ENCODE results near the gene KRTAP10-6. TPM values are rescaled to one million over a fixed set of nuclear protein-coding genes. Genes with fewer than 3 reads are reported as not detected.
A peak's percentile ranks its signal among the peaks of the same experiment; 100 is the strongest.
"Not testable (repeated sequence)": the region's sequence is repeated elsewhere in the genome, so short reads cannot be mapped to it uniquely, and the experiment has no call there.

Gene KRTAP10-6
- total RNA-seq, 1 experiment from 2014 or later, result not detected

GRCh38 chr21:44596068-44596725 lies 3.9 kb upstream of the KRTAP10-6 start:
- H3K27me3 ChIP-seq, result no peaks in the 10 kb centered on the region
- peaks cover 6% of the 10 kb centered on the region for H3K4me1 ChIP-seq
- H3K27ac ChIP-seq, result no peak overlapping the region
- no peaks in the 10 kb centered on the region for H3K9me3 ChIP-seq (replicated peaks)
- no peak overlapping the region for H3K4me3 ChIP-seq
- DNase-seq, result no peak
- H3K36me3 ChIP-seq, result no peaks in the 10 kb centered on the region

DNA sequence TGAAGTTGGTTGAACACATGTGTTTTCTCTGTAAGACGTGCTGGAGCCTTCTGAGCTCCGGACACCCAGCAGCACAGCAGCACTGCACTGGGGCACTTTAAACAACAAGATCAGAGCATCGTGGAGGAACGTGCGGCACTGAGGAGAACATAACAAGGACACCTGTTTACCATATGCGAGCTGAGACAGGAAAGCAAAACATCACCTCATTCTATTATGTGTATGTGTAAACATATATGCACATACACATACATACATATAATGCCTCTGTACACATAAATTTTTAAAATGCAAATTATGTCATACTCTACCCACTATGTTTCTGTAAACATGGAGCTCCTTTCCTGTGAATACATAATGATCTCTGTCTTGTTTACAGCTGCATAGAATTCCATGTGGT lies 3.2 kb upstream of the KRTAP10-6 start:
- Histone ChIP-seq H3K9me3 (replicated peaks) (no peaks in the 10 kb centered on the region), H3K27ac (no peak overlapping the region), H3K36me3 (no peaks in the 10 kb centered on the region), H3K4me3 (no peak overlapping the region), H3K27me3 (no peaks in the 10 kb centered on the region), H3K4me1 (peaks cover 6% of the 10 kb centered on the region)
- DNase-seq, result no peak

DNA sequence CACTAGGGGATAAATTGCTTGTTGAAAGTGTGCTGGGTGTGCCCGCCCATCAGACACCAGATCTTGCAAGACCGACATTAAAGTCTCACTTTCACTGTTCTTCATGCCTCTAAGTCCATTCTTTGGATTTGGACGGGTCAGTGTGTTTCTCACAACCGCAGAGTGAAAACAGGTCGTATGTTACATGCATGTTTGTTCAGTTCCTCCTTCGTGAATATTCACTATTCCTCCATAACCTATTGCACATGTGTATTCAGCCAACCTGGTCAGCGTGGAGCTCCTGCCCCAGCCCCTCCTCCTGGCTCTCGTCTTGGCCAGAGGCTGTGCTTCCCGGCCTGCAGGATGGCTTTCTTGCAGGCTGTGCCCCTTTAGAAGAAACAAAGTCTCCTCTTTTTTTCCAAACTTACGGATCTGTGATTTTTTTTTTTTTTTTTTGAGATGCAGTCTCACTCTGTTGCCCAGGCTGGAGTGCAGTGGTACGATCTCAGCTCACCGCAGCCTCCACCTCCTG lies 2.2 kb upstream of the KRTAP10-6 start:
- Histone ChIP-seq H3K9me3 (replicated peaks) (no peaks in the 10 kb centered on the region), H3K27ac (no peak overlapping the region), H3K27me3 (no peaks in the 10 kb centered on the region), H3K36me3 (no peaks in the 10 kb centered on the region), H3K4me1 (peaks cover 6% of the 10 kb centered on the region), H3K4me3 (no peak overlapping the region)
- no peak for DNase-seq

GRCh38 chr21:44593598-44594405 lies 1.5 kb upstream of the KRTAP10-6 start:
- Histone ChIP-seq H3K9me3 (replicated peaks) (no peaks in the 10 kb centered on the region), H3K4me1 (peaks cover 6% of the 10 kb centered on the region), H3K27ac (no peak overlapping the region), H3K36me3 (no peaks in the 10 kb centered on the region), H3K4me3 (no peak overlapping the region), H3K27me3 (no peaks in the 10 kb centered on the region)
- DNase-seq, result peak; percentile 23 to 41

DNA sequence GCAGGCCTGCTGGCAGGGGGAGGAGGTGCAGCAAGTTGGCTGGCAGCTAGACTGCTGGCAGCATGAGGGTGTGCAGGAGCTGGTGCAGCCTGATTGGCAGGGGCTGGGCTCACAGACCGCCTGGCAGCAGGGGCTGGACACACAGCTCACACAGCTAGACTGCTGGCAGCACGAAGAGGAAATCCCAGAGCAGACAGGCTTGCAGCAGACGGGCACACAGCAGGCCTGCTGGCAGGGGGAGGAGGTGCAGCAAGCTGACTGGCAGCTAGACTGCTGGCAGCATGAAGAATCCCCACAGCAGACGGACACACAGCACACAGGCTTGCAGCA lies 539 bp downstream of the KRTAP10-6 start:
- DNase-seq; H3K9me3 ChIP-seq (replicated peaks): not testable (repeated sequence)

DNA sequence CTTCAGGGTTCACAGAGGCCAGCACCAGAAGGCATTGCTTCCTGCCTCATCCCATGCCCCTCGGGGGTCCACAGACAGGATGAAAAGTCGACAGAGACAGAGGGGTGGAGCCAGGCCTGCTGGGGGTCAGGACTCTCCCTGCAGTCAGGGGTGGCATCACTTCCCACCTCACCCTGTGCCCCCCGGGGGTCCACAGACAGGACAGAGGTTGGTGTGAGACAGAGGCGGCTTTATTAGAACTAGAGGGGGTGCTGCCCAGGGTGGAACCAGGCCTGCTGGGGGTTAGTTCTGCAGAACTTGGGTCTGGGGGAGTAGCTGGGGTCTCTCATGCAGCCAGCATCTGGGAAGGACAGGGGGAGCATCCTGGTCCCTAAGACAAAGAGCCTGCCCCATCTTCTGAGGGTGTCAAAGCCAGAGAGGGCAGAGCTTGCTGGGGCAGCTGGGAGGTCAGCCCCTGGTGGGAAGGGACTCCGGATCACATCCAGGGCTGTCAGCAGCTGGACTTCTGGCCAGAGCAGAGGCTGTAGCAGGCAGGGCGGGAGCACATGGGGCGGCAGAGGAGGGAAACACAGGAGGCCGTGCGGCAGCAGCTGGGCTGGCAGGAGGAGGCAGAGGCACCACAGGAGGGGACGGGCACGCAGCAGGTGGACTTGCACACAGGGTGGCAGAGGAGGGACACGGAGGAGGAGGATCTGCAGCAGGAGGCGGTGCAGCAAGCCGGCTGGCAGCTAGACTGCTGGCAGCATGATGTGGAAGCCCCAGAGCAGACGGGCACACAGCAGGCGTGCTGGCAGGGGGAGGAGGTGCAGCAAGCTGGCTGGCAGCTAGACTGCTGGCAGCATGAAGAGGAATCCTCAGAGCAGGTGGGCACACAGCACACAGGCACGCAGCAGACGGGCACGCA lies 1.2 kb downstream of the KRTAP10-6 start:
- H3K4me3 ChIP-seq; H3K4me1 ChIP-seq; H3K36me3 ChIP-seq; DNase-seq; H3K27ac ChIP-seq; H3K9me3 ChIP-seq (replicated peaks); H3K27me3 ChIP-seq: not testable (repeated sequence)

More for the DNA sequence above, 539 bp downstream of the KRTAP10-6 start:
- not testable (repeated sequence) for H3K27me3 ChIP-seq, H3K27ac ChIP-seq, H3K4me1 ChIP-seq, H3K36me3 ChIP-seq, H3K4me3 ChIP-seq

- no peaks in the 10 kb centered on the region for H3K36me3 ChIP-seq
- H3K27me3 ChIP-seq, result no peaks in the 10 kb centered on the region
- H3K4me3 ChIP-seq, result no peak overlapping the region
- H3K27ac ChIP-seq, result no peak overlapping the region
- H3K4me1 ChIP-seq, result peaks cover 6% of the 10 kb centered on the region
- no peaks in the 10 kb centered on the region for H3K9me3 ChIP-seq (replicated peaks)
- DNase-seq, result no peak
Measured at GRCh38 chr21:44590311-44590721, 2.0 kb downstream of the KRTAP10-6 start.

GRCh38 chr21:44589586-44590305 lies 2.6 kb downstream of the KRTAP10-6 start:
- H3K4me1 ChIP-seq, result peaks cover 6% of the 10 kb centered on the region
- H3K27me3 ChIP-seq, result no peaks in the 10 kb centered on the region
- H3K9me3 ChIP-seq (replicated peaks), result no peaks in the 10 kb centered on the region
- no peaks in the 10 kb centered on the region for H3K36me3 ChIP-seq
- no peak for DNase-seq
- no peak overlapping the region for H3K4me3 ChIP-seq
- H3K27ac ChIP-seq, result no peak overlapping the region

DNA sequence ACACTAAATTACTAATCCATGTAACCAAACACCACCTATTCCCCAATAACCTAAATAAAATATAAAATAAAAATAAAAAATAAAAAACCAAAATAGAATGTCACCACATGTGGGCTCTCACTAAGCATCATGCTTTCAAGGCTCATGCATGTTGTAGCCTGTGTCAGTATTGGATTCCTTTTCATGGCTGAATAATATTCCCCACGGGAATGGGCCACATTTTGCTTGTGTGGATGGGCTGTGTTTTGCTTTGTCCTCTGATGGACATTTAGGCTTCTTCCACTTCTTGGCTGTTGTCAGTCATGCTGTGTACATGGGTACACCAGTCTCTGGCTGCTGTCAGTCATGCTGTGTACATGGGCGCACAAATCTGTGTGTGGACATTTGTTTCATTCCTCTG lies 3.2 kb downstream of the KRTAP10-6 start:
- no peak overlapping the region for H3K27ac ChIP-seq

GRCh38 chr21:44585892-44586291 lies 6.4 kb downstream of the KRTAP10-6 start:
- no peaks in the 10 kb centered on the region for H3K27me3 ChIP-seq
- no peak overlapping the region for H3K4me3 ChIP-seq
- no peaks in the 10 kb centered on the region for H3K36me3 ChIP-seq
- H3K27ac ChIP-seq, result no peak overlapping the region
- DNase-seq, result no peak
- H3K9me3 ChIP-seq (replicated peaks), result no peaks in the 10 kb centered on the region
- H3K4me1 ChIP-seq, result no peaks in the 10 kb centered on the region

More for the DNA sequence above, 3.2 kb downstream of the KRTAP10-6 start:
- no peak for DNase-seq
- Histone ChIP-seq H3K9me3 (replicated peaks) (no peaks in the 10 kb centered on the region), H3K4me1 (peaks cover 6% of the 10 kb centered on the region), H3K4me3 (no peak overlapping the region), H3K27me3 (no peaks in the 10 kb centered on the region), H3K36me3 (no peaks in the 10 kb centered on the region)

GRCh38 chr21:44583800-44584147 lies 8.5 kb downstream of the KRTAP10-6 start:
- H3K27me3 ChIP-seq, result no peaks in the 10 kb centered on the region
- no peak for DNase-seq

DNA sequence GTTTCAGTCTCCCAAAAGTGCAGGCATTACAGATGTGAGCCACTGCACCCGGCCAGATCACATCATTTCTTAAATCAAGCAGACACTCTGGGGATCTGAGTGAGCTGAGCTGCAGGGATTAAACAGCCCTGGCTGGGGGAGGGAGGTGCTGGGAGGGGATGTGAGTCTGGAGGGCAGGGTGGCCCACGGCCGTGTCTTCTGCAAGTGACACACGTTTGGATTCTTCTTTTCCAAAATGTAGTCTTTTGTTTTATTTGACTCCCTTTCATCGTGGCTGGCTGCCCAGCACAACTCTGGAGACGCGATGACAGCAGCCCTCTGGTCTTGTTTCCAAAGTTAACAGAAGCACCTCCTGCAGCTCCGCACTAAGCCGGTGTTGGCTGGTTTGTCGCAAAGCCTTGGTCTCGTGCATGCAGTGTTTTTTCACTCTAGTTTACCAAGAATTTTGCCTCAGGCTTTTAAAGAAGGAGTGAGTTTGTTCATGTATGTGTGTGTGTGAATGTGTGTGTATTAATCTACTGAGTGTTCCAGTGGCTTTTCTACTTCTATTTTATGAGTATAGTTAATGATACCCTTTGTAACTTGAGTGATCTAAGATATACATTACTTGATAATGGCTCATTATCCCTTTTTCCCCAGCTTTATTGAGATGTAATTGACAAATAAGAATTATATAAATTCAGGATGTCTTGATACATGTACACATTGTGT lies 9.1 kb downstream of the KRTAP10-6 start:
- Histone ChIP-seq H3K27me3 (no peaks in the 10 kb centered on the region), H3K4me1 (no peaks in the 10 kb centered on the region), H3K27ac (no peak overlapping the region), H3K36me3 (no peaks in the 10 kb centered on the region), H3K9me3 (replicated peaks) (no peaks in the 10 kb centered on the region), H3K4me3 (no peak overlapping the region)
- DNase-seq, result no peak

More at GRCh38 chr21:44583800-44584147, 8.5 kb downstream of the KRTAP10-6 start:
- Histone ChIP-seq H3K4me3 (no peak overlapping the region), H3K4me1 (no peaks in the 10 kb centered on the region), H3K27ac (no peak overlapping the region), H3K36me3 (no peaks in the 10 kb centered on the region), H3K9me3 (replicated peaks) (no peaks in the 10 kb centered on the region)

DNA sequence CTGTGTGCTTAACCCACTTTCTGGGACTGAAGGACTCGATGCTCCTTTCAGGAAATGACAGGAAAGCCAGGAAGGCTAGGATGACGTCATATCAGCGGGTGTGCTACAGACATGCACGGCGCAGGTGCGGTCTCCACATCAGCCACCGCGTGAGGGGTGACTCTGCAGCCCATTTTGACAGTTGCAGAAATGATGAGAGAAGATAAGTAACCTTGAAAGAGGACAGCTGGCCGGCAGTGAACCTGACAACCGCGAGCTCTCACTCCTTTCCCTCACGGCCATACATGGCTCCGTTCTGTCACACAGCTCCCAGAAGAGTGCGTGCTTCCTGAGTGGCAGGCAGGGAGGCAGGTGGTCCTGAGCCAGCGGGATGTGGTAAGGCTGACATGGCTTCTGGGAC lies 10.2 kb downstream of the KRTAP10-6 start:
- H3K36me3 ChIP-seq, result no peaks in the 10 kb centered on the region
- no peak for DNase-seq
- H3K4me3 ChIP-seq, result no peak overlapping the region
- 0 out of 2 replicates have a peak, but pooled peaks cover 1% of the 10 kb centered on the region for H3K9me3 ChIP-seq (replicated peaks)
- H3K27me3 ChIP-seq, result no peaks in the 10 kb centered on the region
- H3K27ac ChIP-seq, result no peak overlapping the region
- H3K4me1 ChIP-seq, result no peaks in the 10 kb centered on the region

DNA sequence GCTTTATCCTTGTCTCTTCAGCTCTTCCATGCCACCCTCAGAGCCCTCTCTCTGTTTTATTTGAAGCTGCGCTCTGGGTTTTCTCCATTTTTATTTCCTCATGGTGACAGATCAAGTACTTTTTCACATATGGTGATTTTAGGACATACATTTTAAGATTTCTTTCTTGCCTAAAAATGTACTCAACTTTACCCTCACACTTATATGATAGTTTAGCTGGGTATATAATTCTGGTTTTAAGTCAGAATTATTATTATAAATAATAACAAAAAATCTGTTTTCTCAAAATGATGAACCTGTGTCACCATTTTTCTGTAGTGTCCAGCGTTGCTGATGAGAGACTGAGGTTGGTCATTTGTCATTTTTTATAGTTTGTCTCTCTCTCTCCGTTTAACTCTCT lies 11.1 kb downstream of the KRTAP10-6 start:
- no peak overlapping the region for H3K4me3 ChIP-seq
- H3K4me1 ChIP-seq, result no peaks in the 10 kb centered on the region
- 0 out of 2 replicates have a peak, but pooled peaks cover 4% of the 10 kb centered on the region for H3K9me3 ChIP-seq (replicated peaks)
- DNase-seq, result no peak
- no peaks in the 10 kb centered on the region for H3K36me3 ChIP-seq
- no peaks in the 10 kb centered on the region for H3K27me3 ChIP-seq
- H3K27ac ChIP-seq, result no peak overlapping the region
